K562 (cell line): ENCODE results near the gene SCYL2. TPM values are rescaled to one million over a fixed set of nuclear protein-coding genes. Genes with fewer than 3 reads are reported as not detected.

Experiments
- ATAC-seq: fragments of 200-7000 bp; cut with Tn5 transposase; 3 replicates; pipeline ENCODE4 v1.9.1; 2020; ENCODE audit warnings: moderate library complexity
- BruUV-seq: library from RNA; stranded (reverse); fragments of 400-500 nt; replicated peaks from 2 replicates; lab custom pipeline; 2021; lab: Mats Ljungman, UMichigan
- CTCF ChIA-PET: fragments of 300-600 bp; formaldehyde crosslinking; extraction: SDS; loops from one replicate; lab custom pipeline; 2021; ENCODE audit warnings: low intra/inter-chr PET ratio; lab: Yijun Ruan, JAX
- POLR2A ChIA-PET: fragments of 300-600, 350-650 bp; sonication (Branson Sonifier 250); formaldehyde crosslinking; extraction: SDS; loops from one replicate; lab custom pipeline; 2021; ENCODE audit warnings: antibody characterized with exemption, inconsistent platforms; lab: Yijun Ruan, JAX
- DNase-seq, 4 experiments: peaks; one replicate each; pipeline versions ENCODE4 v3.0.0 to v3.0.0-alpha.2; 2011 to 2018; ENCODE audit warnings: low spot score in 3 of 4, mixed read lengths in 3 of 4; ENCODE audit errors: extremely low read depth in 1 of 4
- FAIRE-seq: peaks from 2 replicates; lab custom pipeline; 2011; peaks lifted over from hg19 to GRCh38; lab: Jason Lieb, UNC
- H2AFZ ChIP-seq: 2 replicates; pipeline ENCODE4 v1.6.0; 2011; ENCODE audit warnings: low read depth, low read length, control low read depth, inconsistent platforms
- H3K27ac ChIP-seq: fragments of 200-600 bp; 3 replicates; pipeline ENCODE4 v1.8.0; 2011; ENCODE audit warnings: low read depth, mild to moderate bottlenecking, control low read depth, inconsistent platforms, low read length, moderate library complexity, mixed read lengths; ENCODE audit errors: extremely low read depth
- H3K27me3 ChIP-seq, 2 experiments: fragments of 300-600 bp in 1 of 2; 2 replicates in 1 of 2; 3 replicates in 1 of 2; pipeline versions ENCODE4 v1.6.0 to v1.8.0; 2011; ENCODE audit warnings: inconsistent platforms in 2 of 2, low read length in 2 of 2, mild to moderate bottlenecking in 1 of 2, mixed read lengths in 1 of 2, moderate library complexity in 1 of 2; ENCODE audit not compliant: control insufficient read depth in 2 of 2, insufficient read depth in 2 of 2
- H3K36me3 ChIP-seq: fragments of 300-600 bp; 3 replicates; pipeline ENCODE4 v1.8.0; 2011; ENCODE audit warnings: mild to moderate bottlenecking, low read length, inconsistent platforms; ENCODE audit not compliant: control insufficient read depth, insufficient read depth
- H3K4me1 ChIP-seq, 2 experiments: fragments of 200-600 bp in 1 of 2; replicated peaks in 1 of 2; 2 replicates in 1 of 2; 3 replicates in 1 of 2; pipeline versions ENCODE4 v1.5.1 to v1.8.0; 2011; ENCODE audit warnings: inconsistent platforms in 2 of 2, low read length in 2 of 2, mild to moderate bottlenecking in 1 of 2, mixed read lengths in 1 of 2, moderate library complexity in 1 of 2; ENCODE audit not compliant: control insufficient read depth in 2 of 2, insufficient read depth in 2 of 2
- H3K4me2 ChIP-seq: 2 replicates; pipeline ENCODE4 v1.6.1; 2011; ENCODE audit warnings: low read length, control low read depth, inconsistent platforms, mixed read lengths; ENCODE audit not compliant: insufficient read depth
- H3K4me3 ChIP-seq: fragments of 200-600 bp; sonication (generic), shearing (Covaris generic); 2 replicates; pipeline ENCODE4 v1.5.1; 2016; ENCODE audit warnings: control low read depth, inconsistent platforms
- H3K79me2 ChIP-seq: fragments of 200-600 bp; 3 replicates; pipeline ENCODE4 v1.8.0; 2011; ENCODE audit warnings: low read length, inconsistent platforms; ENCODE audit not compliant: control insufficient read depth, insufficient read depth
- H3K9ac ChIP-seq, 2 experiments: 2 replicates each; pipeline versions ENCODE4 v1.6.0 to v1.6.1; 2011; ENCODE audit warnings: low read depth in 2 of 2, low read length in 2 of 2, control low read depth in 1 of 2, inconsistent platforms in 1 of 2, mild to moderate bottlenecking in 1 of 2, mixed read lengths in 1 of 2; ENCODE audit not compliant: insufficient read depth in 1 of 2
- H3K9me1 ChIP-seq: one replicate; pipeline ENCODE4 v1.6.0; 2011; ENCODE audit warnings: inconsistent platforms, mild to moderate bottlenecking, low read length, moderate library complexity; ENCODE audit not compliant: control insufficient read depth, insufficient read depth
- H3K9me3 ChIP-seq: replicated peaks from 2 replicates; pipeline ENCODE4 v1.5.1; 2011; ENCODE audit warnings: low read depth, low read length, inconsistent platforms; ENCODE audit not compliant: control insufficient read depth, insufficient read depth
- H4K20me1 ChIP-seq: replicated peaks from 2 replicates; pipeline ENCODE4 v1.6.1; 2011; ENCODE audit warnings: low read length, inconsistent platforms, mixed read lengths; ENCODE audit not compliant: control insufficient read depth, insufficient read depth
- ATF2 ChIP-seq: sonication (generic); formaldehyde crosslinking; IDR thresholded peaks from 2 replicates; pipeline ENCODE4 v1.8.1; 2022; ENCODE audit warnings: missing genetic modification reagents
- ATF6 ChIP-seq: sonication (generic); formaldehyde crosslinking; IDR thresholded peaks from 2 replicates; pipeline ENCODE4 v1.4.0; 2020; ENCODE audit warnings: mild to moderate bottlenecking, missing genetic modification reagents
- E4F1 ChIP-seq: fragments of 250-450 bp; sonication (Bioruptor Pico); IDR thresholded peaks from 2 replicates; pipeline ENCODE4 v1.5.0; 2021; ENCODE audit warnings: mild to moderate bottlenecking, borderline replicate concordance
- ERF ChIP-seq: fragments of 450-650 bp; formaldehyde crosslinking; IDR thresholded peaks from 2 replicates; pipeline ENCODE4 v1.4.0; 2020; ENCODE audit warnings: mild to moderate bottlenecking, mixed read lengths
- KDM2B ChIP-seq: fragments of 250-450 bp; sonication (Bioruptor Pico); IDR thresholded peaks from 2 replicates; pipeline ENCODE4 v1.8.0; 2021; ENCODE audit warnings: mild to moderate bottlenecking, moderate library complexity
- MTA2 ChIP-seq: fragments of 450-650 bp; IDR thresholded peaks from 2 replicates; pipeline ENCODE4 v1.6.1; 2016; ENCODE audit warnings: low read depth
- NCOA2 ChIP-seq, 2 experiments: fragments of 450-650 bp; IDR thresholded peaks; 2 replicates each; pipeline ENCODE4 v1.6.1; 2018; ENCODE audit warnings: mild to moderate bottlenecking in 2 of 2, moderate library complexity in 1 of 2; ENCODE audit not compliant: partially characterized antibody in 2 of 2
- NFIX ChIP-seq: fragments of 250-450 bp; sonication (Bioruptor Pico); IDR thresholded peaks from 2 replicates; pipeline ENCODE4 v1.4.0; 2020; ENCODE audit warnings: low read depth, mild to moderate bottlenecking, moderate library complexity
- SMARCA4 ChIP-seq: fragments of 450-650 bp; IDR thresholded peaks from 2 replicates; pipeline ENCODE4 v1.6.1; 2016
- SNIP1 ChIP-seq: fragments of 450-650 bp; IDR thresholded peaks from 2 replicates; pipeline ENCODE4 v1.7.1; 2017; ENCODE audit warnings: low read depth, mild to moderate bottlenecking
- WHSC1 ChIP-seq: IDR thresholded peaks from one replicate; pipeline ENCODE4 v1.6.1; 2012; ENCODE audit warnings: low read length, control low read depth, inconsistent platforms
- ZNF217 ChIP-seq: sonication (generic); formaldehyde crosslinking; IDR thresholded peaks from 2 replicates; pipeline ENCODE4 v1.8.0; 2022; ENCODE audit warnings: mild to moderate bottlenecking, missing genetic modification reagents
- ZNF274 ChIP-seq: IDR thresholded peaks from 2 replicates; pipeline ENCODE4 v1.6.1; 2011; ENCODE audit warnings: low read depth, mild to moderate bottlenecking, low read length, moderate library complexity, borderline replicate concordance
- ZNF444 ChIP-seq: fragments of 250-450 bp; sonication (Bioruptor Pico); IDR thresholded peaks from 2 replicates; pipeline ENCODE4 v1.4.0; 2020; ENCODE audit warnings: mild to moderate bottlenecking, moderate library complexity
- WGBS: fragments of 100-300 bp; shearing (Covaris generic); methylation state at CpG from one replicate; pipeline ENCODE4 v1.1.6; 2016; ENCODE audit warnings: low coverage, mixed read lengths; ENCODE audit not compliant: insufficient coverage; ENCODE audit errors: missing lambda C conversion rate; 5-methylcytosine and 5-hydroxymethylcytosine counted together
- in situ Hi-C: fragments of 300-500 bp; cut with MboI; formaldehyde crosslinking; loops from 4 replicates; pipeline ENCODE4 v1.15.0; 2018; ENCODE audit warnings: inconsistent platforms, mixed read lengths
- intact Hi-C: fragments of 100-400 bp; cut with micrococcal nuclease; formaldehyde crosslinking; loops from 2 replicates; pipeline ENCODE4 v1.14.2; 2022
- polyA plus RNA-seq, 8 experiments: library from polyadenylated mRNA; depleted of rRNA in 4 of 8; stranded (reverse) in 5 of 8; unstranded in 3 of 8; fragments of >200 nt; fragmentation: Nextera tagmentation in 2 of 8; fragmentation: Illumina TruSeq in 1 of 8; extraction: Ambion mirVana in 2 of 8; extraction: Trizol in 1 of 8; gene quantifications; 2 replicates each; pipeline versions ENCODE4 v1.2.1 to v1.2.3, GENCODE V29; 2011 to 2014; ENCODE audit warnings: inconsistent platforms in 1 of 8, missing spikeins in 1 of 8
- total RNA-seq, 7 experiments: library from RNA; depleted of rRNA in 6 of 7; stranded (reverse); fragments of >200 nt in 6 of 7; fragmentation: Illumina TruSeq in 2 of 7; extraction: Trizol in 2 of 7; gene quantifications; 2 replicates each; pipeline versions ENCODE4 v1.2.1 to v1.2.3, GENCODE V29; 2011 to 2021; ENCODE audit warnings: low replicate concordance in 1 of 7

SCYL2 gene
- total and polyA plus RNA-seq, 9 of the 15 experiments (the other 6 are each of a cell fraction or from before 2014, with no cell fraction given) = 9.9 to 49.0 (median 32.9) TPM

- Histone ChIP-seq H3K27ac (no peak overlapping the region), H3K4me1 (no peaks in the 10 kb centered on the region), H3K36me3 (peaks cover 73% of the 10 kb centered on the region), H3K9me3 (no peaks in the 10 kb centered on the region), H3K79me2 (no peaks in the 10 kb centered on the region), H3K27me3 (no peaks in the 10 kb centered on the region), H4K20me1 (no peaks in the 10 kb centered on the region), H3K4me2 (no peak overlapping the region), H3K4me3 (no peak overlapping the region)
- FAIRE-seq (no peak), DNase-seq (no peak), ATAC-seq (no peak)
- ChIA-PET CTCF (no interaction called here), POLR2A (no interaction called here)
- in situ Hi-C loops = no loop called here
- intact Hi-C loops = no loop called here
- 100% methylated on average over 1 of the region's 1 CpG for WGBS
- TF ChIP-seq NCOA2 (IDR thresholded peaks at IDR 0.05; ENCODE audit: partially characterized antibody in 2 of 2) (no peak), KDM2B (CRISPR knock-in tag) (no peak), NFIX (CRISPR knock-in tag) (no peak), ZNF444 (CRISPR knock-in tag) (no peak), ATF2 (CRISPR knock-in tag) (no peak), E4F1 (CRISPR knock-in tag) (no peak), MTA2 (no peak), ATF6 (CRISPR knock-in tag) (no peak), WHSC1 (no peak), ZNF274 (no peak), SNIP1 (no peak), SMARCA4 (no peak), ZNF217 (CRISPR knock-in tag) (no peak), ERF (CRISPR knock-in tag) (no peak)
- TF ChIP-seq, all 486 proteins: peak for 0
- Histone ChIP-seq H2AFZ (no peak overlapping the region), H3K9ac (no peak overlapping the region), H3K9me1 (no peaks in the 10 kb centered on the region)
- no TSS peak for BruUV-seq
Measured at GRCh38 chr12:100331871-100332270, 64.9 kb downstream of the SCYL2 start.
